Uterus (tissue), 4 donors: ENCODE measurements around the gene SETD4. TPM values are rescaled to one million over a fixed set of nuclear protein-coding genes. Genes with fewer than 3 reads are reported as not detected.

Experiments used
- DNase-seq, 2 donors: peaks; one replicate each; pipeline ENCODE4 v3.0.0-alpha.2; 2019 to 2020
- H3K27ac ChIP-seq, 2 donors: fragments of 200-600 bp; sonication (generic); 1 replicate in 1 of 2; 2 replicates in 1 of 2; pipeline ENCODE4 v1.5.1; 2016 to 2018
- H3K27me3 ChIP-seq, 2 donors: fragments of 200-600 bp; sonication (generic); one replicate each; pipeline ENCODE4 v1.5.1; 2018 to 2019; ENCODE audit warnings: control low read depth in 1 of 2
- H3K36me3 ChIP-seq, 2 donors: fragments of 200-600 bp; sonication (generic); one replicate each; pipeline ENCODE4 v1.5.1; 2019; ENCODE audit warnings: control low read depth in 1 of 2
- H3K4me1 ChIP-seq, 2 donors: fragments of 200-600 bp; sonication (generic); one replicate each; pipeline ENCODE4 v1.5.1; 2018 to 2019; ENCODE audit warnings: control low read depth in 1 of 2
- H3K4me3 ChIP-seq, 2 donors: fragments of 200-600 bp; sonication (generic); 1 replicate in 1 of 2; 2 replicates in 1 of 2; pipeline ENCODE4 v1.5.1; 2018 to 2019; ENCODE audit warnings: mild to moderate bottlenecking in 1 of 2
- H3K9me3 ChIP-seq, 2 donors: fragments of 200-600 bp; sonication (generic); one replicate each; pipeline ENCODE4 v1.5.1; 2019; ENCODE audit warnings: control low read depth in 1 of 2
- POLR2A ChIP-seq, 2 donors: fragments of 450-650 bp; IDR thresholded peaks; one replicate each; pipeline ENCODE4 v1.6.1; 2016; ENCODE audit warnings: antibody characterized with exemption in 2 of 2, mild to moderate bottlenecking in 1 of 2, moderate library complexity in 1 of 2
- intact Hi-C: fragments of 100-400 bp; cut with DNase I; formaldehyde crosslinking; loops from one replicate; pipeline ENCODE4 v1.15.1; 2023; ENCODE audit warnings: low total_unique reads
- total RNA-seq, 4 donors: library from RNA; depleted of rRNA in 3 of 4; stranded (reverse); fragments of >200 nt in 3 of 4; gene quantifications; one replicate each; pipeline versions ENCODE4 v1.1.0 to v1.2.4, GENCODE V29; 2014 to 2023
- TF ChIP-seq, protein P1 (sequence below), 4 experiments: fragments of 200-600 bp in 2 of 4; fragments of 450-650 bp in 2 of 4; sonication (generic) in 2 of 4; IDR thresholded peaks; one replicate each; pipeline ENCODE4 v1.5.1; 2016 to 2019; ENCODE audit warnings: antibody characterized with exemption in 4 of 4, mild to moderate bottlenecking in 2 of 4, moderate library complexity in 1 of 4
- donor health status: DM: yes; HTN: yes; CAD: no.

Gene SETD4
- total RNA-seq, 4 donors from 2014 or later, result 12.4 to 35.6 (median 22.3) TPM

DNA sequence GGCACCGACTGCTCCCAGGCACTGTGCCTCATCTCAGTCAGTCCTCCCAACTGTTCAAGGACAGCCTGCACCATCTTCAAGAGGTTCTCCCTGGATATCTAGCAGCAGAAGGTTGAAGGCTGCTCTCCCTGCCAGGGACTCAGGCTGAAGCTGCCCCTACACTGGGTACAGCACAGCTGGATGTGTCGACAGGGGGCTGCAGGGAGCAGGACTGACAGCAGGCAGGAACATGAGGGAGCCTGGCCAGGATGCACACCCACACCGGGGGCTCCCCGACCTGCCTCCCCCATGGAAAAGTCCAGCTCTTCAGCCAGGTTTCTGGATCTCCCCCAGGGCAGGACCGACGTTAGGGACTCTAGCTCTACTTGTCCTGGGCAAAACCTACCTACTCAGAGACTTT lies 20.5 kb downstream of the SETD4 start:
- Histone ChIP-seq H3K4me3 (no peak overlapping the region), H3K4me1 (no peaks in the 10 kb centered on the region), H3K9me3 (no peaks in the 10 kb centered on the region), H3K27me3 (no peaks in the 10 kb centered on the region), H3K27ac (no peak overlapping the region), H3K36me3 (no peaks in the 10 kb centered on the region)
- intact Hi-C loops, result no loop called here
- no peak for DNase-seq
- TF ChIP-seq, protein P1, sequence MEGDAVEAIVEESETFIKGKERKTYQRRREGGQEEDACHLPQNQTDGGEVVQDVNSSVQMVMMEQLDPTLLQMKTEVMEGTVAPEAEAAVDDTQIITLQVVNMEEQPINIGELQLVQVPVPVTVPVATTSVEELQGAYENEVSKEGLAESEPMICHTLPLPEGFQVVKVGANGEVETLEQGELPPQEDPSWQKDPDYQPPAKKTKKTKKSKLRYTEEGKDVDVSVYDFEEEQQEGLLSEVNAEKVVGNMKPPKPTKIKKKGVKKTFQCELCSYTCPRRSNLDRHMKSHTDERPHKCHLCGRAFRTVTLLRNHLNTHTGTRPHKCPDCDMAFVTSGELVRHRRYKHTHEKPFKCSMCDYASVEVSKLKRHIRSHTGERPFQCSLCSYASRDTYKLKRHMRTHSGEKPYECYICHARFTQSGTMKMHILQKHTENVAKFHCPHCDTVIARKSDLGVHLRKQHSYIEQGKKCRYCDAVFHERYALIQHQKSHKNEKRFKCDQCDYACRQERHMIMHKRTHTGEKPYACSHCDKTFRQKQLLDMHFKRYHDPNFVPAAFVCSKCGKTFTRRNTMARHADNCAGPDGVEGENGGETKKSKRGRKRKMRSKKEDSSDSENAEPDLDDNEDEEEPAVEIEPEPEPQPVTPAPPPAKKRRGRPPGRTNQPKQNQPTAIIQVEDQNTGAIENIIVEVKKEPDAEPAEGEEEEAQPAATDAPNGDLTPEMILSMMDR (IDR thresholded peaks at IDR 0.05), result no peak
- no peak for TF ChIP-seq POLR2A (IDR thresholded peaks at IDR 0.05)

GRCh38 chr21:36038701-36039497 lies 21.4 kb downstream of the SETD4 start:
- Histone ChIP-seq H3K4me3 (no peak overlapping the region), H3K27me3 (no peaks in the 10 kb centered on the region), H3K4me1 (no peaks in the 10 kb centered on the region), H3K27ac (no peak overlapping the region), H3K9me3 (no peaks in the 10 kb centered on the region), H3K36me3 (no peaks in the 10 kb centered on the region)
- intact Hi-C loops, result no loop called here
- TF ChIP-seq, protein P1 (IDR thresholded peaks at IDR 0.05), result no peak
- no peak for TF ChIP-seq POLR2A (IDR thresholded peaks at IDR 0.05)
- no peak for DNase-seq

DNA sequence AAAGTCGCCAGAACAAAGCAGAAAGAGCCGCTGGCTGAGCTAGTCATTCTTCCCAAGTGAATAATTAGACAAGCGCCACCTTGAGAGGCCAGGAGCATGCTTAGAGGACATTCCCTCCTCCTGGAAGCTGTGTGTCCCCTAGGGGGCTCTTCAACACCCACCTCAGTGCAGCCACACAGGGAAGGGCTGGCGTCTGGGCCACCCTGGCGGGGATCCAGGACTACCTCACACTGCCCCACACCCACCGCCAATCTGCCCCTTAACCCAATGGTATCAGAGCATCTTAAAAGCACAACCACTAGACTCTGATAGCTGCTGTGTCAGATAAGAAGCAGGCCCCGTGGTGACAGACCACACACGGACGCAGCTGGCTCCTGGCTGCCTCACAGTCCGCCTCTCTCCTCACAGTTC lies 24.9 kb downstream of the SETD4 start:
- no peak for DNase-seq
- no peak overlapping the region for H3K4me3 ChIP-seq
- intact Hi-C loops, result no loop called here
- H3K27ac ChIP-seq, result no peak overlapping the region
- H3K27me3 ChIP-seq, result no peaks in the 10 kb centered on the region
- H3K4me1 ChIP-seq, result no peaks in the 10 kb centered on the region
- no peaks in the 10 kb centered on the region for H3K9me3 ChIP-seq
- TF ChIP-seq POLR2A (IDR thresholded peaks at IDR 0.05), result no peak
- TF ChIP-seq, protein P1 (IDR thresholded peaks at IDR 0.05), result no peak
- H3K36me3 ChIP-seq, result no peaks in the 10 kb centered on the region

GRCh38 chr21:36034211-36034913 lies 26.0 kb downstream of the SETD4 start:
- no peak for DNase-seq
- intact Hi-C loops, result no loop called here
- H3K27ac ChIP-seq, result no peak overlapping the region
- TF ChIP-seq, protein P1 (IDR thresholded peaks at IDR 0.05), result no peak
- no peak for TF ChIP-seq POLR2A (IDR thresholded peaks at IDR 0.05)
- no peaks in the 10 kb centered on the region for H3K9me3 ChIP-seq
- H3K4me1 ChIP-seq, result no peaks in the 10 kb centered on the region
- no peak overlapping the region for H3K4me3 ChIP-seq
- no peaks in the 10 kb centered on the region for H3K27me3 ChIP-seq
- no peaks in the 10 kb centered on the region for H3K36me3 ChIP-seq
